Dendritic cell treated with granulocyte-macrophage colony-stimulating factor and Interleukin-4, amounts not matched to agents 40 ng/mL and 50 ng/mL, for 4 days (primary cell): Measurements from ENCODE around the gene TRIM16.
A peak's percentile ranks its signal among the peaks of the same experiment; 100 is the strongest.
"Not testable (repeated sequence)": the region's sequence is repeated elsewhere in the genome, so short reads cannot be mapped to it uniquely, and the experiment has no call there.

Source experiments
- H3K27ac Mint-ChIP-seq: one replicate; pipeline ENCODE4 v1.8.0; 2022; ENCODE audit warnings: mild to moderate bottlenecking, mixed read lengths
- H3K27me3 Mint-ChIP-seq: one replicate; pipeline ENCODE4 v1.8.0; 2022; ENCODE audit warnings: mild to moderate bottlenecking, mixed read lengths
- H3K36me3 Mint-ChIP-seq: one replicate; pipeline ENCODE4 v1.8.0; 2022; ENCODE audit warnings: low read depth, mixed read lengths
- H3K4me1 Mint-ChIP-seq: one replicate; pipeline ENCODE4 v1.8.0; 2022; ENCODE audit warnings: low read depth, mixed read lengths
- H3K4me3 Mint-ChIP-seq: one replicate; pipeline ENCODE4 v1.8.0; 2022; ENCODE audit warnings: mild to moderate bottlenecking, moderate library complexity, mixed read lengths
- H3K9me3 Mint-ChIP-seq: one replicate; pipeline ENCODE4 v1.8.0; 2022; ENCODE audit warnings: mixed read lengths
- intact Hi-C: fragments of 100-400 bp; cut with micrococcal nuclease; formaldehyde crosslinking; loops from one replicate; pipeline ENCODE4 v1.15.0; 2022

The TRIM16 gene

GRCh38 chr17:15674640-15675039 lies 9.5 kb downstream of the TRIM16 start:
- not testable (repeated sequence) for H3K27ac Mint-ChIP-seq

DNA sequence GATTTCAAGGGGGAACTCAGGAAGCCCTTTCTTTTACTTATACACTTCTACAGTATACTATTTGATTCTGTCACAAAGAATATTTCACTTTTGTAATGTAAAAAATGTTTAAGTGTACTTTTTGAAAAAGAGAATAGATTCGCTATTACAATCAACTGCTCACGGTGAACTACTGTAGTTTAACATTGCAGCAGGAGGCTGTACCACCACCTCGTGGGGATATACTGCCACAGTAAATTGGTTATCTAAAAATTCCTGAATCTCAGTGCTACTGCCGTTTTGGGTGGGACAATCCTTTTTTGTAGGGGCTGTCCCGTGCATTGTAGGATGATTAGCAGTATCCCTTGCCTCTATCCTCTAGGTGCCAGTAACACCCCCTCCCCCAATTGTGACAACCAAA lies 14.6 kb downstream of the TRIM16 start:
- H3K36me3 Mint-ChIP-seq, H3K9me3 Mint-ChIP-seq, H3K27me3 Mint-ChIP-seq, H3K27ac Mint-ChIP-seq, H3K4me1 Mint-ChIP-seq, intact Hi-C loops, H3K4me3 Mint-ChIP-seq: not testable (repeated sequence)

More at GRCh38 chr17:15674640-15675039, 9.5 kb downstream of the TRIM16 start:
- intact Hi-C loops, H3K4me1 Mint-ChIP-seq, H3K27me3 Mint-ChIP-seq, H3K4me3 Mint-ChIP-seq, H3K36me3 Mint-ChIP-seq, H3K9me3 Mint-ChIP-seq: not testable (repeated sequence)

GRCh38 chr17:15663691-15664090 lies 20.4 kb downstream of the TRIM16 start:
- Mint-ChIP-seq H3K4me3 (no peak overlapping the region), H3K36me3 (peaks cover 14% of the 10 kb centered on the region), H3K27me3 (no peaks in the 10 kb centered on the region), H3K27ac (no peak overlapping the region), H3K9me3 (no peaks in the 10 kb centered on the region), H3K4me1 (no peaks in the 10 kb centered on the region)
- intact Hi-C loops: no loop called here

DNA sequence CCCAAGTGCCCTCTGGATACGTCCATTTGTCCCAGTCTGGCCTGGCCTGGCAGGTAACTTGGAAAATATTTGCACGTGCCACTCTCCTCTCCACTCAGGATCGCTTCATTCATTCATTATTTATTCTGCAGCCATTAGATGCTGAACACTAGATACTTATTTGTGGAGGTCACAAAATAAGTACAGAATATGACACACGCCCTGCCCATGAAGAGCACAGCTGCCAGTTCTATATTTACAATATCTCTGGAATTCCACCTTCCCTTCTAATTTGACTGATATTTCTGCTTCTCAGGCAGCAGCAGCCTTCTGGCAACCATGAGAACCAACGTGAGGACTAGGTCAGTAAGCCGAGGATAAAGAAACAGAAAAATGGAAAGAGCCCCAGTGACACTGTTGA lies 20.9 kb downstream of the TRIM16 start:
- no peaks in the 10 kb centered on the region for H3K27me3 Mint-ChIP-seq
- H3K9me3 Mint-ChIP-seq: no peaks in the 10 kb centered on the region
- intact Hi-C loops: no loop called here
- no peak overlapping the region for H3K4me3 Mint-ChIP-seq
- H3K4me1 Mint-ChIP-seq: no peaks in the 10 kb centered on the region
- peaks cover 14% of the 10 kb centered on the region for H3K36me3 Mint-ChIP-seq
- no peak overlapping the region for H3K27ac Mint-ChIP-seq

DNA sequence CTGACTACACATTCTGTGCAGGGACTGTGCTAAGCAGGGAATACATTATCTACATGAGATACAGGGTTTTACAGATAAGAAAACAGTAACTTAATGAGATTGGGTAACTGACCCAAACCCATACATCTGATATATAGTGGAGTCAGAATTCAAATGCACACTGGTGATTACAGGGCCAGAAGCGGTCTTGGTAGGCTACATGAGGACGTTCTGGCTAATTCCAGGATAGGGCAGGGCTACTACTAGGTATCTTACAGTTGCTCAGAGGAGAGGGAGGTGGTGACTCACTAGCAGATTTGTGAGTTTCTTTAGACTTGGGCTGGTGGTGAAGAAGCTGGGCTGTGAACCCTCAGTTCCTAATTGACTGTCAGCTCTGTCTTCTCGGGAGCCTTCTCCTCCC lies 21.4 kb downstream of the TRIM16 start:
- intact Hi-C loops: no loop called here
- Mint-ChIP-seq H3K27me3 (no peaks in the 10 kb centered on the region), H3K9me3 (no peaks in the 10 kb centered on the region), H3K4me1 (no peaks in the 10 kb centered on the region), H3K36me3 (peaks cover 10% of the 10 kb centered on the region), H3K27ac (no peak overlapping the region), H3K4me3 (no peak overlapping the region)

- Mint-ChIP-seq H3K36me3 (peaks cover 8% of the 10 kb centered on the region), H3K27ac (no peak overlapping the region), H3K4me3 (no peak overlapping the region), H3K27me3 (no peaks in the 10 kb centered on the region), H3K9me3 (no peaks in the 10 kb centered on the region), H3K4me1 (peaks cover 6% of the 10 kb centered on the region)
- intact Hi-C loops: no loop called here
These were observed 24.0 kb downstream of the TRIM16 start for GRCh38 chr17:15660077-15660476.

DNA sequence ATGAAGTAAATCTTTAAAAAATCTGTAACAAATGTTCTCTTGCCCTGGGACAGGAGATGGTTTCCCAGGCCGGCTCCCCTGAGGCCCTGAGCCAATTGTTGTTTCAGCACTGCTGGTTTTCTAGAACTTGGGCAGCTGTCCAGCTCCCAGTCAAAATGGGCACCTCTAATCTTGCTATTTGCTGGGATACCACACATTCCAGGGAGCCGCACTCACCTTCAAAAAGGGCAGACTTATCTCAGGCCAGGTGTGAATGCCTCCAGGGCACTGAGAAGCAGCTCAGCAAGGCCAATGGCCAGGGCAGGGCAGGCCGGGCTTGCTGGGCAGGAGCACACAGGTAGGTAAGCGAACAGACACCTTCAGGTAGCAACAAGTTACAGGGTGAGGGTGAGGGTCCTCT lies 24.4 kb downstream of the TRIM16 start:
- Mint-ChIP-seq H3K27me3 (no peaks in the 10 kb centered on the region), H3K9me3 (no peaks in the 10 kb centered on the region), H3K4me1 (peaks cover 8% of the 10 kb centered on the region), H3K4me3 (no peak overlapping the region), H3K36me3 (peaks cover 8% of the 10 kb centered on the region), H3K27ac (no peak overlapping the region)
- intact Hi-C loops: no loop called here

- Mint-ChIP-seq H3K27me3 (no peaks in the 10 kb centered on the region), H3K4me1 (peaks cover 8% of the 10 kb centered on the region), H3K36me3 (peaks cover 7% of the 10 kb centered on the region), H3K4me3 (no peak overlapping the region), H3K27ac (no peak overlapping the region), H3K9me3 (no peaks in the 10 kb centered on the region)
- intact Hi-C loops: no loop called here
These were observed 24.9 kb downstream of the TRIM16 start for GRCh38 chr17:15659236-15659635.

DNA sequence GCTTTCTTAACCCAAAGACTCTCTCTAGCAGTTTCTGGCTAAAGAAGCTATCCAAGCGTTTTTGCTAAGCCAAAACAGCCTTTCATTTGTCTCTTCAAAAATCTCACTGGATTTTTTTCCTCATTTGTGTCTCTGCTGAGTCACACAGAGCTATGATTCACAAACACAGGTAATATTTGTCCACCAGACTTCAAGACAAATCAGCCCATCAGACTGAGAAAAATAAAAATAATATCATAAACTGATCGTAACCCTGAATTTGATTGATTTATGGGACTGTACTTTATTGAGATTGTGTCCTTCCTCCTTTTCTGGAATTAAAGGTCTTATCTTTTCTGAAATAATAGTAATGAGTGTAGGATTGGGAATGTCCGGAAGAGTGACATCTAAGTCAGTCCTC lies 25.8 kb downstream of the TRIM16 start:
- Mint-ChIP-seq H3K9me3 (no peaks in the 10 kb centered on the region), H3K4me3 (no peak overlapping the region), H3K4me1 (peaks cover 8% of the 10 kb centered on the region), H3K36me3 (no peaks in the 10 kb centered on the region), H3K27me3 (no peaks in the 10 kb centered on the region), H3K27ac (no peak overlapping the region)
- intact Hi-C loops: no loop called here

DNA sequence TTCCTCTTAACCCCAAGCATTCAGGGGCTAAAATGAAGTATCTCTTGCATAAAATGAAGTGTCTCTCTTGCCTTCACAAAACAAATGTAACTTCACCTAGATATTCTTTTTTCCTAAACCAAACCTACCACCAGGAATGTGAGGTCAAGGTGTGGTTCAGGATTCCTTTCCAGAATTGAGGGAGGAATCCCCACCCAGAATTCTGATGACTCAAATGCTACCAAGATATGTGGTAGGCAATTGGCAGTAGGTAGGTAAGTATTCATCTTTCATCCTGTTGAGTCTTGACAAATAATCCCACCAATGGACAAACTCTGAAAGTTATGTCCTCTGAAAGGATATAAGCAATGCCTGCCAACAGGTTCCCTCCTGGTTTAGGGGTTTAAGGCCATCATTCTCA lies 26.2 kb downstream of the TRIM16 start:
- Mint-ChIP-seq H3K36me3 (no peaks in the 10 kb centered on the region), H3K4me3 (no peak overlapping the region), H3K27me3 (no peaks in the 10 kb centered on the region), H3K27ac (no peak overlapping the region), H3K9me3 (no peaks in the 10 kb centered on the region), H3K4me1 (peaks cover 8% of the 10 kb centered on the region)
- intact Hi-C loops: no loop called here

- Mint-ChIP-seq H3K4me1 (peaks cover 25% of the 10 kb centered on the region), H3K27ac (no peak overlapping the region), H3K9me3 (no peaks in the 10 kb centered on the region), H3K27me3 (no peaks in the 10 kb centered on the region), H3K36me3 (no peaks in the 10 kb centered on the region), H3K4me3 (no peak overlapping the region)
- intact Hi-C loops: no loop called here
These were observed 29.1 kb downstream of the TRIM16 start for GRCh38 chr17:15654886-15655561.

DNA sequence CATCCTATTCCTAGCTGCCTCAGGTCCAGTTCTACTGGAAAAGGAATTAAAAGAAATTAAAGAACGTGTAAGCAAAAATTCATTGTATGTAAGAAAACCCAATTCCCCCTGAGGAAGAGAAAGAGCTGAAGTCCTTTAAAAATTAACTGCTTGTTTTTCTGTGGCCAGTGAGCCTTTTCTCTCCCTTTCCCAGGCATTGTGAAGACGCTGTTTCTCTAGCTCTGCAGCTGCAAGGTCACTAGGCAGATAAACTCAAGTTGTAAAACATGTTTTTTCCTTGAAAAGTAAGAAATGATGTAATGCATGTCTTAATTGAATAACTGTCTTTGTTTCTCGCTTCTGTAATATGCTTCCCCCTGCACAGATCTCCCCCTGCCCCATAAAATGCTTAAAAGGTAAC lies 29.7 kb downstream of the TRIM16 start:
- intact Hi-C loops, H3K9me3 Mint-ChIP-seq, H3K27ac Mint-ChIP-seq, H3K27me3 Mint-ChIP-seq, H3K4me3 Mint-ChIP-seq, H3K36me3 Mint-ChIP-seq: not testable (repeated sequence)
- H3K4me1 Mint-ChIP-seq: peaks cover 28% of the 10 kb centered on the region

- H3K36me3 Mint-ChIP-seq: no peaks in the 10 kb centered on the region
These were observed 31.2 kb downstream of the TRIM16 start for GRCh38 chr17:15652960-15653359.

DNA sequence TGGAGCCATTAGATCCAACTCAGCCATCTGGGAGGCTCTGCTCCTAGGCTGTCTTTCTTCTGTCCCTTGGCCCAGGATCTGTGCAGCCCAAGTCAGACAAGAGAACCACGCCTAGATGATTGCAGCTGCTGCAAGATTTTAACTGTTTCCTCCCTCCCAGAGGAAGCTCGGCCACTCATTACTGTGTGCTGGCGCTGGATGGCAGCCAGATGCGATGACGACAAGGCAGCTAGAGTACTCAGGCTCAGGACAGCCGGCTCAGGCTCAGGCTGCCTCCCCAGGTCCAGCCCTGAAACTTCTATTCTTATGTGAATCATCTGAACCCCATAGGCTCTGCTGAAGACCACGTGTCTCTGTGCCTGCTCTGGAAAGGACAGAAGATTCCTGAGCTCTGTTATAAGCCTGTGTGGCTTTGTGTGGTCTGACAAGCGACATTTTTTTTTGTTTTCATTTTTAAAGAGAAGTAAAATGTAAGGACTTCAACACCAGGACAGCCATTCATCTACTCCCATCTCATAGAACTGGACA lies 32.5 kb downstream of the TRIM16 start:
- Mint-ChIP-seq H3K4me1 (peaks cover 36% of the 10 kb centered on the region), H3K27ac (peak overlapping the region; percentile 91), H3K36me3 (no peaks in the 10 kb centered on the region), H3K27me3 (no peaks in the 10 kb centered on the region), H3K9me3 (no peaks in the 10 kb centered on the region), H3K4me3 (peak overlapping the region; percentile 84)
- intact Hi-C loops: no loop called here

More at GRCh38 chr17:15652960-15653359, 31.2 kb downstream of the TRIM16 start:
- Mint-ChIP-seq H3K27ac (no peak overlapping the region), H3K4me3 (no peak overlapping the region), H3K27me3 (no peaks in the 10 kb centered on the region), H3K9me3 (no peaks in the 10 kb centered on the region), H3K4me1 (peaks cover 36% of the 10 kb centered on the region)
- intact Hi-C loops: no loop called here
